ENCODE results near the gene PPDPF.

GRCh38 chr20:63491635-63492230, 28.8 kb upstream of the PPDPF start:
- TF ChIP-seq CTCF (conservative IDR thresholded peaks at IDR 0.05; ENCODE audit: low read depth, low read length) (no peak), EZH2 (IDR thresholded peaks at IDR 0.05; ENCODE audit: borderline replicate concordance, low read depth, low read length, poor library complexity, severe bottlenecking) (no peak)
